Measurements from ENCODE around the gene CCDC191.

DNA sequence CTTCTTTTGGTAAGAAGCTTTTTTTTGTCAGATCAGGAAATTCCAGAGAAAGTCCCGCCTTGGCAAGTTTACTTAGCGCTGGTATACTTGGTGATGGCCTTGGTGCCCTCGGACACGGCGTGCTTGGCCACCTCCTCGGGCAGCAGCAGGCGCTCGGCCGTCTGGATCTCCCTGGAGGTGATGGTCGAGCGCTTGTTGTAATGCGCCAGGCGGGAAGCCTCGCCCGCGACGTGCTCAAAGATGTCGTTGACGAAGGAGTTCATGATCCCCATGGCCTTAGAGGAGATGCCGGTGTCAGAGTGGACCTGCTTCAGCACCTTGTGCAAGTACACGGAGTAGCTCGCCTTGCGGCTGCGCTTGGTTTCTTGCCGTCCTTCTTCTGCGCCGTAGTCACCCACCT is 46.9 kb upstream of the CCDC191 start:
- no peak for TF ChIP-seq EZH2 (IDR thresholded peaks at IDR 0.05; ENCODE audit: borderline replicate concordance, low read depth, low read length, severe bottlenecking)
- TF ChIP-seq, protein P1, sequence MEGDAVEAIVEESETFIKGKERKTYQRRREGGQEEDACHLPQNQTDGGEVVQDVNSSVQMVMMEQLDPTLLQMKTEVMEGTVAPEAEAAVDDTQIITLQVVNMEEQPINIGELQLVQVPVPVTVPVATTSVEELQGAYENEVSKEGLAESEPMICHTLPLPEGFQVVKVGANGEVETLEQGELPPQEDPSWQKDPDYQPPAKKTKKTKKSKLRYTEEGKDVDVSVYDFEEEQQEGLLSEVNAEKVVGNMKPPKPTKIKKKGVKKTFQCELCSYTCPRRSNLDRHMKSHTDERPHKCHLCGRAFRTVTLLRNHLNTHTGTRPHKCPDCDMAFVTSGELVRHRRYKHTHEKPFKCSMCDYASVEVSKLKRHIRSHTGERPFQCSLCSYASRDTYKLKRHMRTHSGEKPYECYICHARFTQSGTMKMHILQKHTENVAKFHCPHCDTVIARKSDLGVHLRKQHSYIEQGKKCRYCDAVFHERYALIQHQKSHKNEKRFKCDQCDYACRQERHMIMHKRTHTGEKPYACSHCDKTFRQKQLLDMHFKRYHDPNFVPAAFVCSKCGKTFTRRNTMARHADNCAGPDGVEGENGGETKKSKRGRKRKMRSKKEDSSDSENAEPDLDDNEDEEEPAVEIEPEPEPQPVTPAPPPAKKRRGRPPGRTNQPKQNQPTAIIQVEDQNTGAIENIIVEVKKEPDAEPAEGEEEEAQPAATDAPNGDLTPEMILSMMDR (IDR thresholded peaks at IDR 0.05; ENCODE audit: borderline replicate concordance, extremely low read depth, low read length, poor library complexity, severe bottlenecking), result no peak
